Activated CD4-positive, alpha-beta T cell treated with anti-CD3 and anti-CD28 coated beads, Interleukin-2, amount 50 U/mL, for 4 hours (primary cell): ENCODE results near the gene HOXC4.
"Not testable (repeated sequence)": the region's sequence is repeated elsewhere in the genome, so short reads cannot be mapped to it uniquely, and the experiment has no call there.

Experiments used
- DNase-seq, 2 experiments: peaks; one replicate each; pipeline ENCODE4 v3.0.0-alpha.2; 2020

Gene HOXC4

DNA sequence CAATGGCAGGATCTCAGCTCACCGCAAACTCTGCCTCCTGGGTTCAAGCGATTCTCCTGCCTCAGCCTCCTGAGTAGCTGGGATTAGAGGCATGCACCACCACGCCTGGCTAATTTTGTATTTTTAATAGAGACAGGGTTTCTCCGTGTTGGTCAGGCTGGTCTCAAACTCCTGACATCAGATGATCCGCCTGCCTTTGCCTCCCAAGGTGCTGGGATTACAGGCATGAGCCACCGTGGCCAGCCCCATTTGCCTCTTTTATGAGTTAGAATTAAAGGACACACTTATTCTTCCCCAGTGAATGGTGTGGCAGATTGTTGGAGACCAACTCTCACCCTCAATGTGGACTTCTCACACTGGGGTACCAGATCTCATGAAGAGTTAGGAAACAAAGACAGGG is 11.6 kb upstream of the HOXC4 start:
- DNase-seq = not testable (repeated sequence)

DNA sequence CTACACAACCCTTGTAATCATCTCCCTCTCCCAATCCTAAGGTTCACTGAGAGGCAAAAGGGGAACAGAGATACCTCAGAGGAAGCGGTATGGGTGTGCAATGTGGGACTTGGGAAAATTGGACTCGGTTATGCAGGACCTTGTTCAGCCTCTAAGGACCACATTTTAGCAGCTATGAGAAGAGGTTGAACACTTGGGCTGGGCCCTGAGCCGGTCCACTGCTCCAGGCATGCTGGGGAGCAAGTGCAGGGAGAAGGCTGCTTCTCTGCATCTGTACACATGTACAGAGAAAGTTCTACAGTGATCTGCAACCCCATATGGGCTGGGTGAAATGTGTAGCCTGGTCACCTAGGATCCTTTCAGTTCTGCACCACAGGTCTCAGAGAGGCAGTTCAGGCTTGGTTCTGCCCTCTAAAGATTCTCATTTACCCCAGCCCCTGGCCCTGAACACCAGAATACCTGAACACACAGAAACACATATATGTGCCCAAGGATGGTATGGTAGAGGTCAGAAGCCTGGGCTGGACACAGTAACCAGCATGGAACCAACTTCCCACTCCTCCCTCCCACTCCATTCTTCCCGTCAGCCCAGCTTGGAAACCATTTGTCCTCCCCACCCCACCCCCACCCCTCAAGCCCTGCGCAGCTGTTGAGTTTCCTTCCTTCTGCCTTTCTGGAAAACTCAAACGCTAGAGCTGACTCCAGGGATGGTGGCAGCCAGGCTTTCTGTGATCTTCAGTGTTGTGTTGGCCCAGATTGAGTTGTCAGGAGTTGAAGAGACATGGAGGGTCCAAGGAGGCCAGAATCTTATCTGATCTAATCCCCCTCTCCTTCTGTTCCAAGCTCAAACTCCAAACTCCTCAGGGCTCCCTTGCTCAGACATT is 10.4 kb upstream of the HOXC4 start:
- DNase-seq = no peak

DNA sequence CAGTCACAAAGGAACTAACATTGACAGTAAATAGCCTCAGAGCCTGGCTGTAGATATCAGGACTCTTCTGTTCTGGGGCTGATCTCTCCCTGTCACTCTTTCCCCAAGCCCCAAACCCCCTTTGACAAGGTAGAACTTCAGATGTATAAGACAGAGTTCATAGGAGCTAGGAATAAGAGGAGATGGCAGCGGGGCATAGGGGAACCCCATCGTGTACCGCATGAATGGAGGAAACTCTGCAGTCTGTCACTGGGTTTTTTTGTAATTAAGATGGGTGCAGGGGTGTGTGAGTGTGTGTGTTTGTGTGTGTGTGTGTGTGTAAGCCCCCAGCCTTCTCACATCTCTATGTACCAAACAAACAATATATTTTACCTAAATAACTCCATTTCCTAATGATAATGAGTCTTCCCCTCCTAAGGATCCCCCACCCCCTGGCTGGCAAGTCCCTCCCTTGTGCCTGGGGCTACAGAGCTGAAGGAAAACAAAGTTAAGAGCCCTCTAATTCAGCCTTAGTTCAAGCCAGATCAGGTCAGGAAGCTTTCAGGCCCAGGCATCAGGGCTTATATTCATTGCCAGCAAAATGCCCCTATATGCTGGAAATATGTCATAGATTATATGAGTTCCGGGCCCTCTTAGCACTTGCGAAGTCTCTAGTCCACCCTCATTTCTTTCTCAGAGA is 9.1 kb upstream of the HOXC4 start:
- DNase-seq = no peak

DNA sequence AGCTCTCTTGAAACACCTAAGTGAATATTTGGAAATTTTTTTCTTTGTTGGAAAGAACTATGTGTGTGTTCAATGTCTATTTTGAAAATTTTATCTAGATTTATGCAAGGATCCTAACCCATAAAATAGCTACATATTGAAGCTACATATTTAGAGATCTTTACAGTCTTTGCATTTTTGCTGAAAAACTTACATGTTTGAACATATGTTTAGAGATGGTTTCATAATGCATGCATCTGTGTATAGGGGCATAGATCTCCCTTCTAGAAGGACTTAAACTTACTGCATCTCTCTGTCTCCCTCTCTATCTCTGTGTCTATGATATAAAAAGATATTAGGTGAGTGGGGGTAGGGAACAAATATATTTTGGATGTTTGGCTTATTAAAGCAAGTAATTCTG is 8.2 kb upstream of the HOXC4 start:
- no peak for DNase-seq

DNA sequence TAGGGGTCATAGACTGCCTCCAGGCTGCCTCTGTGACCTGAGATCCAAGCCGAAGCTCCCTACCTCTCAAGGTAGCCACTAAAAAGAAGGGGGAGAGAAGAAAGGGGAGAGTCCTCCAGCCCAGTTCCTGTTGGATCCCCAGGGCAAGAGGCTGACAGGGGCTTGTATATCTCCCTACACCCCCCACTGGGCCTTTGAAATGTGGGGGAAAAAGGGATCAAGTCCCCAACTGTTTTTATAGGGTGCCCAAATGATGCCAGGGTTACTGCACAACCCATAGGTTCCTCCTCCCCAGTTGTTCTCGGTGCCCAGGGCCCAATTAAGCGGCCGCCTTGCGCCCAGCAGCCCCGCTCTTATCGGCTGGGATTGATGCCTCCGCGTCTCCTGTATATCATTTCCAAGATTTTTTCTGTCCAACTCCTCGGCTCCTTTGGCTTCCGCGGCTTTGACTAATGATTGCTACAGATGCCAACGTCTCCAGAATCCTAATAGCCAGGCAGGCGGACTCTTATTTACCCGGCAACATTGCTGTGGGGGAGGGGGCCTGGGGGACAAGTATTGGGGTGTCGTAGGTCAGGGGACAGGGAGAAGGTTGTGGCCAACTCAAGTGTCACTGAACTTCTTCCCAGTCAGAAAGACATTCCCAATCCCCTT is 7.6 kb upstream of the HOXC4 start:
- no peak for DNase-seq

DNA sequence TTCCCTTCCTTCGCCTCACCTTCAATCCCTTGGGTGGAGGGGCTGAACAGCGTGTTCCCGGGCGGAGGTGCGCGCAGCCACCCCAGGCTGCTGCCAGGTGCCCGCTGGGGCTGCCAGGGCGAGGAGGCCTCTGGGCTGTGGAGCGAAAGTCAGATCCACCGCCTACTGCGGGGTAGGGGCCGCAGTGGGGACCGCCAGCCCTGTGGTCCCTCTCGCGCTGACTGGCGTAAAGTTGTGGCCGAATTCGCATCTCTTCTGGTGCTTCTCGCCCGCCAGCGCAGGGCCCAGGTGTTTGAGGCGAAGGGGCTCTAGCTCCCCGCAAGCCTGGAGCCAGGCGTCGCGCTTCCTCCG is 6.9 kb upstream of the HOXC4 start:
- no peak for DNase-seq

DNA sequence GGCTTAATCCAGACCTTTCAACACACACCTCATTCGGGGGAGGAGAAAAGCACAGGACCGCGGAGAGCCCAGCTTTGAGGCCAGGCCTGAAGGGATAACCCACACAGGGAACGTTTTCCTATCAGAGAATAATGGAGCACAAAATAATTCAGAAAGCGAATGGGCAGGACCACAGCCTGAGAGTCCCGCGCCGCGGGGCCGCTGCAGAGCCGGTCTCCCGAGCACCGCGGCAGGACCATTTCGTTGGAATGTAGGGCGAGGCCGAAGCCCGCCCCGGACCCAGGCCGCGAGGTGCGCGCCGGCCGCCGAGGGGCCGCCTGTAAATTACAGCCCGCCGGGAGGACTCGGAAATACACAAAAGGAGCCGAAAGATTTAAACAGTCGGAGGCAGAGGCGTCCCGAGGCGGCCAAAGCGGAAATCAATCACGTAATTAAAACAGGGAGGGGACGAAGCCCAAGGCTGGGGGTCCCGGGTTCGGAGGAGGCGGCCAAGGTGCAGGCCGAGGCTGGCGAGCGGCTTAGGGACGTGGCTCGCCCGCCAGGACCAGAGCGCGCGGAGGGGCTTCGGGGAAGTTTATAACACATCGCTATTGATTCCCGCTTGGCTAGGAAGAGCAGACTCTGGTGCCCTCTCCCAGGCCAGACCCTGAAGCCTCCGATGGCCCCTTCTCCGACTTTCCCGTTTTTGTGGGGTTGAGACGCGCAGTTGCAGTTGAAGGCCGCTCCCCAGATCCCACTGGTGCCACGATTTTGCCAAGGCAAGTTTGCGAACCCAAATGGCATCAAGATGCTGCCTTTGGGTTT is 6.3 kb upstream of the HOXC4 start:
- no peak for DNase-seq

DNA sequence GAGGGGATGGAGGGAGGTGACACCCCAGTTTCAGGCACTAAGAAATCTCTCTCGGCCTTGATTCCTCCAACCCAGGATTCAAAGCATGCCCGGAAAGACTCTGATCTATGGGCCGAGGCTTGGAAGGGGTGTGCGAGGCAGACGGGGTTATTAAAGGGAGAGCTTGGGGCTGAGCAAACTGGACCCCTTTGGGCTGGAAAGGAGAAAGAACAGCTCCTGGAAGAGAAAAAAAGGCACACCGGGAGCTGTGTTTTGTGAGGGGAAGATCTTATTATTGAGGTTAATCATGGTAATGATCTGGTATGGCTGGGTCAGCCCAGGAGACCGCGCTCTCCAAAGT is 5.7 kb upstream of the HOXC4 start:
- DNase-seq = no peak

DNA sequence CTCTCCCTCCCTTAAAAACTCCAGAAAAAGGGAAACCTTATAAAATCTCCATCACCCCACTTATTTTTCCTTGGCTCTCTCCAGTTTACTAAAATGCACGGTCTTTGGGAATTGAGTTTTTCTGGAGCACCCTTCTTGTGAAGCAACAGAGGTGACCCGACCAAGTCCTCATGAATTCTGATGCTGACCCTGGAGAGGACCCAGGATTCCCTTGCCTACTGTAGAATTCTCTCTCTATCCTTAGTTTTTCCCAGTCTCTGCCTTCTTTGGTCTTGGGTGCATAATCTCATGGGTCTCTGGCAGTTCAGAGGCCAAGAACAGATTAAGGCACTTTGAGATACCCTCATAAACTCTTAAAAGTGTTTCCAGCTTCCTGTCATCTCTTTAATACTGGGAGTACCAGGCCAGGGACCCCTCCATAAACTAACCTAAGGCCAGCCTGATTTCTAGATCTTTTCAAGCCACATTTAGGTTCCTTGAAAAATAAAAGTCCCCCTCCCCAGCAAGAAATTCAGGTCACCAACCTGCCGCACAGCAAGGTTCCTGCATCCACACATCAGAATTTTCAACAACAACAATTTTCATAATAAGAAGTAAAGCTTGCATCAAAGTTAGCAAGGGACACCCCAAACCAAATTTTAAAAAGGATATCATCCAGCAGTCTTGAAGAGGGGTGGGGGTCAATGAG is 5.1 kb upstream of the HOXC4 start:
- no peak for DNase-seq

DNA sequence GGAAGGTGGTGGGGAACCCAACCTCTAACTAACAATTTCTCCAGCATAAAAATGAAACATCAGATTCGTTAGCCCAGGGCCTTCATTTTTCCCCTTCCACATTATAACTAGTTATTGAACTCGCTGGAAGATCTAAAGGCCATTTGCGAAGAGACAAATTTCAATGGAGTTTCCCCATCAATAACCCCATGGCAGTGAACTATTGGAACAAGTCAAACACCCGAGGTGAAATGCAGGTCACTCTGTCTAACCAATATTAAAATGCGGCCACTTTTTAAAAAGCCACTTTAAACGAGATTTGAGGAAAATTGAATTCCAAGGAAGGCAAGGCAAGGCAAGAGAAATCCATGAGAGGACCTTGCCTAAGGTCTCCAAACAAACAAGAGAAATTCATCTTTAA is 4.5 kb upstream of the HOXC4 start:
- no peak for DNase-seq

DNA sequence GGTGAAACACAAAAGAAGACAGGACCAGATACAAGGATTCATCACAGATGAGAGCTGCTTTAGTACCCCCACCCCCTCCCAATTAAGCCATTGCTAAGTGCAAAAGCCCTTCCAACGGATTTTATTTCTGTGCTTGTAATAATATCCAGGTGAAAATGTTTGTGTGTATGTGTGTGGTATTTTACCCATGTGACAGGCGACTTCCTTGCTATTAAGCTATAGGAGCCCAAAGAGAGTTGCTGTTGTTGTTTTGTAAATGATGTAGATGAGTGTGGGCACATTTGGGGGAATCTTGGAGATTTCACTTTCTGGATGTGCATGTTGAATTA is 3.2 kb upstream of the HOXC4 start:
- DNase-seq = no peak

DNA sequence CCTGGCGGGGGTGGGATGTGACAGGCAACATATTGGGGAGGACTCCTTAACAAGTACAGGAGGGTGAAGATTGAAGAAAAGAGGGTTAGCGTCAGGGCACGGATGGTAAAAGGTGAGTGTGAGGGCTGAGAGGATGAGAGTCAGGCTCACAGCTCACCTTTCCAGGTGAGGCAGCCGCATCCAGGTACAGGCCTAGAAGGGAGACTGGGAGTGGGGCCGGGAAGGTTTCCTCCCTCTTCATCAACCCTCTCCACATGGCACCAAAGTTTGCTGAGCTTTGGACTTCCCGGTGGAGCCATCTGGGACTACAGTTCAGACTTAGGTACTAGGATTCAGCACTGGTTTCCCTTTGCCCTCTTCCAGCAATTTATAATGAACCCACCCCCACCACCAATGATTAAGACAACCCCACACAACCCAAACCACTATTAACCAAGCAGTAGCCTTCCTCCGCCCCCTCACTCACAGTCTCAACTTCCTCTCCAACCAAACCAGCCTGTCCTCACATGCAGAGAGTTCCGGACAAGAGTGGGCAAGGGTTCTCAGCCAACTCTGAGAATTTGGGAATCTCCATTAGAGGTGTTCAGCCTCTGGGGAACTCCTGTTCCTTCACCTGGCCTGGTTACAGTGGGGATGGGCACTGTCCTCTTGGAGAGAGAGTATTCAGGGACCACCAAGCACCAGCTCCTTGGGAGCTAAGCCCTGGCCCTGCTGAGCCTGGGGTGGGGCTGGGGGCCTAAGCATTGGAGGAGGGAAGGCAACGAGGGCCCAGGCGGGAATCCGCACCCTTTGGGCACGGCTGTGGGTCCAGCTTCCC is 2.4 kb upstream of the HOXC4 start:
- no peak for DNase-seq

DNA sequence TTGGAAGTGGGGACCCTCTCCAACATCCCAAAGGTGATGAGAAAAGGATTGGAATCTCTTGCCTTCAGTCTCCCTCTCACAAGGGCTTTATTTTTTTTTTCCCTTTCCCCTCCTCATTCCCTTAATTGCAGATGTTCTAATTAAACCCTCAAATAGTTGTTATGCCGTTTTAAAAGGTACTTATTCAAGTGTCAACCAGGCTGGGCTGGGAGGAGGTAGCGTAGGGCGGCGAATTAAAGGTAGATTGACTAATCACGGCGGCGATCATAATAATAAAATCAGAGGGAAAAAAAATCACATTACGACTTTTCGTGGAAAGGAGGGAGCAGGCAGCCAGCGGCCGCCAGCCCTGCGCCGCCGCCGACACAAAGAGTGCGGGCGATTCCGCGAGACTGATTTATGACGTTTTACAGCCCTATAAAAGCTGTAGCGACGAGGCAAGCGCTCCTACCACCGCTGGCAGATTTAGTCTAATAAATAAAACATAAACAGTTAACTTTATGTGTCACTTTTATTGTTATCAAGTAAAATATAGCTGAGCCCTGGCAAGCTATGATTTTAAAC is 1.7 kb upstream of the HOXC4 start:
- no peak for DNase-seq

DNA sequence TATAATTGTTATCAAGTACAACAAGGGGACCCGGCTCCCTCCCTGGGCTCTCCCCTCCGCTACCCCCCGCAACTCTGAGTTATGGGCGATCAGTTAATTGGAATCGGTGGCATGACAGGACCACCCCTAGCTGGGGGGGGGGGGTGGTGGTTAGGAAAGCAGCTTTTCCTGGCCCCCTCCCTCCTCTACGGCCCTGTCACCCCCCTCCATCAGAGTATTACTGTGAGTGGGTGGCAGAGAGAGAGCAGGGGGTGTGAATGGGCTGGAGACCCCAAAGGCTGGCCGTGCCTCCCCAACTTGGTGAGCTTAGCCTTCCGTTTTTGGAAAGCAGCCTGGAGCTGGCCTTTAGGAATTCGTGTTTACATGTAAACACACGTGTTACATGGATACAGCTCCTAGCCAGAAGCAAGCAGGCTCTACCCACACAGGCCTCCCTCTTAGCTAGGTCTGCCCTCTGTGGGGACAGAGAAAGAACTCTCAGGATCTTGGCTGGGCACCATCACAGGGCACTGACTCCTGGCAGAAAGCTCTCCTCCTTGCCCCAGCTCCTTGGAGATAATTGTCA is 1.1 kb upstream of the HOXC4 start:
- DNase-seq = no peak

DNA sequence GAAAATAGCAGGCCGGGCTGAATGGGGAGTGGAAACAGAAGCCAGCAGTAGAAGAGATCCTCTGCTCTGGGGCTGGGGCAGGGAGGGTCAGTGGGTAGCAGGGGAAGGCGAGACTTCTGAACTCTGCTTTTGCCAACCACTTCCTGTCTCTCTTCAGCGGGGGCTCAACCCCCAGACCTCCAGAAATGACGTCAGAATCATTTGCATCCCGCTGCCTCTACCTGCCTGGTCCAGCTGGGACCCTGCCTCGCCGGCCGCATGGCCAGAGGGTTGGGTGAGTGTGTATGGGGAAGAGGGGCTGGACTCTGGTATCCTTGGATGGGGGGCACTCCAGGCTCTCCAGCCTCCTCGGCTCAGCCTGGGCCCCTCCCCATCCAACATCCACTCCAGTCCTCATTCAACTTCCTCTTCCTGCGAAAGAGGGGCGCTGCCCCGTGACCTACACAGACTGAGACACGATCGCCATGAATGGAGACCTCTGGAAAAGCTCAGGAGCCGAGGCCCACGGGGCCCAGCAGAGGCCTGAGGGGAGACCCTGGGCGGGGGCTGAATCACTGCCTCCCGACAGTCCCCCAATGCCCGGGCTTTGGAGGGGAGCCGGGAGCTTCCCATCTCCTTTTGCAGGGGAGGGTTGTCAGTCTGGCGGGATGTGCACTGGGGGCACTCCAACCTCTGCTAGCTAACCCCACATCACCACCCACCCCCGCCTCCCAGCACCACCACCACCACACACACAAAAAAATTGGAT is 458 bp upstream of the HOXC4 start:
- DNase-seq = no peak

DNA sequence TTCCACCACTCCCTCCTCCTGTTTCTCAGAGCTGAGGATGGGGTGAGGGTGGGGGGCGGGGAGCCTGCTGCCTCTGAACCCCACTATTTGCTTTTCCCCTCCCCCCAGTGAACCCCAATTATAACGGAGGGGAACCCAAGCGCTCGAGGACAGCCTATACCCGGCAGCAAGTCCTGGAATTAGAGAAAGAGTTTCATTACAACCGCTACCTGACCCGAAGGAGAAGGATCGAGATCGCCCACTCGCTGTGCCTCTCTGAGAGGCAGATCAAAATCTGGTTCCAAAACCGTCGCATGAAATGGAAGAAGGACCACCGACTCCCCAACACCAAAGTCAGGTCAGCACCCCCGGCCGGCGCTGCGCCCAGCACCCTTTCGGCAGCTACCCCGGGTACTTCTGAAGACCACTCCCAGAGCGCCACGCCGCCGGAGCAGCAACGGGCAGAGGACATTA is 1.1 kb downstream of the HOXC4 start:
- no peak for DNase-seq

DNA sequence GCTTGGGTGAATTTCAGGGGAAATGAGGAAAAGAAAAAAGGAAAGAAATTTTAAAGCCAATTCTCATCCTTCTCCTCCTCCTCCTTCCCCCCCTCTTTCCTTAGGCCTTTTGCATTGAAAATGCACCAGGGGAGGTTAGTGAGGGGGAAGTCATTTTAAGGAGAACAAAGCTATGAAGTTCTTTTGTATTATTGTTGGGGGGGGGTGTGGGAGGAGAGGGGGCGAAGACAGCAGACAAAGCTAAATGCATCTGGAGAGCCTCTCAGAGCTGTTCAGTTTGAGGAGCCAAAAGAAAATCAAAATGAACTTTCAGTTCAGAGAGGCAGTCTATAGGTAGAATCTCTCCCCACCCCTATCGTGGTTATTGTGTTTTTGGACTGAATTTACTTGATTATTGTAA is 1.9 kb downstream of the HOXC4 start:
- no peak for DNase-seq

DNA sequence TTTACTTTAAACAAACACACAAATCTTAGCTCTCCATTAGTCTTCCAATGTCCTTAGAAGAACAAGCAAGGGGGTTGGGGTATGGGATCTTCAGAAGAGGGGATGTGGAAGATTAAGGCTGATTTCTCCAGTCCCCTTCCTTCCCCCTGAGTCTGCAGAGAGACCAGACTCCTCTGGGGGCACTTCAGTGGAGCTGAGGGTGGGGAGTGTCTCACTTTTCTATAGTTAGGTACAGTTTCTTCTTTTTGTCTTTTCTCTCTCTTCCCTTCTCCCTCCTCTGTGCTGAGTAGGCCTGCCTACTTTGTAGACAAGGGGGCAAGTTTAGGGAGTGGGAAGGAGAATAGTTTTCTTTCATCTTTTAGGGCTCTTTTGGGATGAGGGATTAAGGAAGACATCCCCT is 2.5 kb downstream of the HOXC4 start:
- no peak for DNase-seq

DNA sequence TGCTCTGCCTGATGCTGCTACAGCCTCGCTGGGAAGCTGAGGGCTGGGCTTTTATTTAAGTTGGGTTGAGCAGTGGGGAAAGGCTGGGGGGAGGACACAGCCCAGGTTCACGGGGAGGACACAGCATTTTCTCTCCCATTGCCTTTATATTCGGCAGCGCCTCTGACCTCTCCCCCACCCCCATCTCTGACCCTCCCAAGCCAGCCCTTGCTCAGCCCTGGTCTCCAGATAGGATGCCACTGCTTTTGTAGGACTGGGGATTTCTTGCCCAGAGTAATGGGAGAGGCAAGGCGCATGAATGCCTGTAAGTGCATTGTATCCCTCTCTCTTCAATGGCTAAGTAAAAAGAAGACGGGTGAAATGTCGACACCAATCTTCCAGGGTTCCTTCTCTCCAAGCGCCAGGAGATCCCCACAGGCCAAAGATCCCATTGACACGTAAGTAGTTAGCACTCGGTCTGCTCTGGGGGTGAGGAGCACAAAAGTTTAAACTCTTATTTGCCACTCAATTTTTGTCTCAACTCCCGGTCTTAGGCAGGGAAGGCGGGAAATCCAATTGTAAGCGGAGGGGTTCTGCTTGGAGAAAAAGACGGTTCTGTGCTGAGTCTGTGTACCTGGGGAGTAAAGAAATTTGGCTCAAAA is 4.6 kb downstream of the HOXC4 start:
- DNase-seq = no peak

DNA sequence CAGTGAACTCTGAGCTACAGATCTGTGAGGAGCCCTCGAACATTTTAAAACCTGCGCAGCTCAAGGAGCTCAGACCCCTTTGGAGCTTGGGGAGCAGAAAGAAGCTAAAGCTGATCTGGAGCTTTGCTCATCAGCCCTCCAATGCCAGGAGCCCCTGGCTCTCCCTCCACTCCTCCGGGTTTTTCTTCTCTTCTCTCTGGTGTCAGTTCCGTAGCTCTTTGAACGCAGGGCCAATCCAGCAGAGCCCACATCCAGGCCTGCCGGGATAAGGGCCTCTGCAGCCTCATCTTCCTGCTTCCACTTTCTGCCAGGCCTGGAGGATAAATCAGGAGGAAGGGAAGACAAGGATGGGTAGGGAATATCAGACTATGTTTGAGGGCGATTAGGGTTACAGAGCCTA is 6.0 kb downstream of the HOXC4 start:
- no peak for DNase-seq
